DMS153 (cell line): ENCODE data around the gene SYNC.

Source experiments
- DNase-seq: peaks from one replicate; lab custom pipeline; 2025; lab: John Stamatoyannopoulos, UW

SYNC gene

DNA sequence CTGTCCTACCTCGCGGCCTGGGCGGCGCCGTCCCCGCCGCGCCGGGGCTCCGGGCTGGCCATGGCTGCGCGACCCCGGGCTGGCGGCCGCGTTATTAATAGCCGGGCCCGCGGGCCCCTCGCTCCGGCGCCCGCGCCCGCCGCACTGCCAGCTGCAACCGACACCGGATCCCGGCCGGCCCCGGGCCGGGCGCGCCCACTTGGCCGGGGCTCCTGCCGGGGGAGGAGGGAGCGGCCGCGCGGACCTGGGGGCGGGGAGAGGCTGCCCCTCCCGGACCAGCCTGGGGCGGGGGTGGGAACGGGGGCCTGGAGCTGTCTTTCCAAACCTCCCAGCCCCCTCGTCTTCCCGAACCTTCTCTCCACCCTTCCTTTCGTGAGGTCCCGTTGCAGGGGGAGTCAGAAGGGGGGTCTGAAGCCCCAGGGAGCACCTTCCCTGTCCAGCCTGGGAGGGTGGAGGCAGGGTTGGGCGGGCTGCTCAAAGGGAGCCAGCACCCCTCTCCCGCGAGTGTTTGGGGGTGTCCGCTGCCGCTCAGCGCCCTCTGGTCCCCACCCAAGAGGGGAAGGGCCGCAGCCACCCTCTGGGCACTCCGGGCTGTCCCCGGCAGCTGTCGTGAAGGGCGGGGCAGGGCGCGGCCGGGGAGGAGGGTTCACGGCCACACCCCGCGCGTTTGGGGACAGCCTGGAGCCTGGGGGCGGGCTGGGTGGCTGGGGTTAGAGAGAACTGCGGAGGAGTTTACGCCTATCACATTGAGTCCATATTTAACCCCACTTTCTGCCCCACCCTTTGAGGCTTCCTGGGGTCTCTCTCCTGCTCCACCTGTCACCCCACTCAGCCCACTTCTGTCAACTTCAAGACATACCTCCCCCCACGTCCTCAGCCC is at the start of gene SYNC:
SYNC (minus strand) TSS at position 172 of the 880 bp plus-strand sequence; CDS start at position 62, 110 bp downstream.
- DNase-seq: no peak

DNA sequence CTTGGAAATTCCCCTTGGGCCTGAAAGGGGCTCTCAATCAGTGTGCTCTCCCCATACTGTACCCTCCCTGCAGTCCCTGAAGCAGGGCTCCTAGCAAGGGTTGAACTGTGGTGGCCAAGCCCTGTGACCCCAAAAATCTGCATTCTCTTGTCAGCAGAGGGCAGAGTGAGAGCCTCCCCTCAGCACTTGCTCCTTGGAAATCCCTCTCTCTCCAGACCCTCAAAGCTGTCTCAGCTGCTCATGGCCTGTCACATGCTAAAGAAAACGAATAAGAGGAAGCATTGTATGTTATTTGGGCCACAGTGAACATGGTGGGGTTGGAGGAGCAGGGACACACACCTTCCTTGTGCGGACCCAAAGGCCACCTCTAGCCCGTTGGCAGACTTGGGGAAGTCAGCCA is 47.2 kb upstream of the SYNC start:
- DNase-seq: no peak

DNA sequence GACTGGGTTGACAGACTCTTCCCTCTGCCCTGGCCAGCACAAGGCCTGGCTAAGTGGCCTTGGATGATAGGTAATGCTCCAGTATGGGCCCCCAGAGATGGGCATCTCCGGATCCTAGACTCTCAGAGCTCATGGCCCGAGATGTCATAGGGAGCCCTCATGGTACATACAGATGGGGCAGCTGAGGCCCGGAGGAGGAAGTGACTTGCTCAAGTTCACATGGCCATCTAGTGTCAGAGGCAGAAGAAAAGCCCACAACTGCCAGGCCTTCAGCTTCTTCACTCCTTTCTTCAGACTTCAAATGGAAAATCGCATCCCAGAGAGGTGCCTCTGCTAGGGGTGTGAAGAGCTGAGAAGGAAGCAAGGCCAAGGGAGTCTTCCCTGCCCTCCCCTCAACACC is 46.8 kb upstream of the SYNC start:
- no peak for DNase-seq

DNA sequence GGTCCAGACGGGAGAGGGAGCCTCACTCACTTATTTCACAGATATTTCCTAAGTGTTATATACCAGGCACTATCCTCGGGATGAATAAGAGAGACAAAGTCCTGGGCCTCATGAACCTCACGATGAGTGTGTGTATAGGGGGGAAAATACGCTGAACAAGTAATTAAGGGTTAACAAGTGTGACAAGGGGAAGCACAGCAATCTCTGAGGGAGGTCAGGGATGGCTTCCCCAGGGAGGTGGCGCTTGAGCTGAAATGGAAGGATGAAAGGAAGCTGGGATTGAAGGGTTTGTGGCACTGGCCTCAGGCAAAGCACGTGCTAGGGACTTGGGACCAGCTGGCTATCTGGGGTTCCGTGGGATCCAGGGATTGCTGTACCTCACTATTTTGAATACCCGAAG is 46.4 kb upstream of the SYNC start:
- DNase-seq: no peak

DNA sequence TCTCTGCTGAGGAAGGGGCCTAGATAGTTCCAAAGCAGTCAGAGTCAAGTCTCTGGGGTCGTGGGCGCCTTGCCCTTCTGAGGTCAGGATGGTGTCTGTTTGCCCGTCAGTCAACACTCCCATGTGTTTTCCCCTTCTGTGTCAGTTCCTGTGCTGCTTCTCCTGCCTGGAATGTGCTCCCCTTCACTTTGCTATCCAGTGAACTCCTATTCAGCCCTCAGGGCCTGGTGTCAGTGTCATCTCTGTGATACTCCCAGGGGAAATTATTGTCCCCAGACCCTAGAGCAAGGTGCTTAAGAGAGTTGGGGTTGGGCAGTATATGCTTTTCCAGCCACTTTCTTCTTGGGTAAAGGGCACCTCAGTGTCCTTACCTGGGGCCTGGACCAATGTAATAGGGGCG is 45.8 kb upstream of the SYNC start:
- DNase-seq: no peak

- no peak for DNase-seq
Observed at GRCh38 chr1:32746130-32746529, 43.6 kb upstream of the SYNC start.

- DNase-seq: no peak
Observed at GRCh38 chr1:32744071-32744425, 41.5 kb upstream of the SYNC start.

- DNase-seq: no peak
Observed at GRCh38 chr1:32743380-32744070, 41.0 kb upstream of the SYNC start.

- DNase-seq: no peak
Observed at GRCh38 chr1:32742956-32743355, 40.4 kb upstream of the SYNC start.

GRCh38 chr1:32742199-32742947 is 39.8 kb upstream of the SYNC start:
- peak; percentile 19 for DNase-seq

DNA sequence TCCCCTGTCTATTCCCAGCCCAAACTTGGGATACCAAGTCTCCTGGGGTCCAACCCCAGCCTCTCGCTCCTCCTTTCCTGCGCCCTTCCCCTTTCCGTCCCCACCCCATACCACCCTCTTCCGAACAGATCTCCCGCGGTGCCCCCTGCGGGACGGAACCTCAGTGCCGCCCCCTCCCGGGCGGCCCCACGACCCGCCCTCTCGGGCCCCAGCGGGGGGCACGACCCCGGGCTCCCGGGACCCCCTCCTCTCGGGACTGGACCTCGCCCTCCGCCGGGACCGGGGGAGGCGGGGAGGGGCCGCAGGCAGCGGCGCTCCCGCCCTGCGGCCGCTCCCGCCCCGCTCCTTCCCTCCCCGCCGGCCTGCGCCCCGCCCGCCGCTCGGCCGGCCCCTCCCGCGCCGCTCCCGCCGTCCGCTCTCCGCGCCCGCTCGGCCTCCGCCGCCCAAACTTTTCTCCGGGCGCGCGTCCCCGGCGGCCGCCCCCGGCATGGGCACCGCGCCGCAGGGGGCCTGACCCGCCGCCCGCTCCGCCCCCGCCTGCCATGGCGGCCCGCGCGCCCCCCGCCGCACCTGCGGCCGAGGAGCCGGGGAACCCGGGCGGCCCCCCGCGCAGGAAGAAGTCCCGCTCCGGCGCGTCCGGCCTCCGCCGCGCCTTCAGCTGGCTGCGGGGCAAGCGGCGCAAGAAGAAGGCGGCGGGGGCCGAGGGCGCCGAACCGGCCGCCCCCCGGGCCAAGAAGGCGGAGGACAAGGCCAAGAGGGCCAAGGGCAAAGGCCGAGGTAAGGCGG is 39.0 kb upstream of the SYNC start:
- DNase-seq: no peak

GRCh38 chr1:32741059-32741412 is 38.5 kb upstream of the SYNC start:
- no peak for DNase-seq

DNA sequence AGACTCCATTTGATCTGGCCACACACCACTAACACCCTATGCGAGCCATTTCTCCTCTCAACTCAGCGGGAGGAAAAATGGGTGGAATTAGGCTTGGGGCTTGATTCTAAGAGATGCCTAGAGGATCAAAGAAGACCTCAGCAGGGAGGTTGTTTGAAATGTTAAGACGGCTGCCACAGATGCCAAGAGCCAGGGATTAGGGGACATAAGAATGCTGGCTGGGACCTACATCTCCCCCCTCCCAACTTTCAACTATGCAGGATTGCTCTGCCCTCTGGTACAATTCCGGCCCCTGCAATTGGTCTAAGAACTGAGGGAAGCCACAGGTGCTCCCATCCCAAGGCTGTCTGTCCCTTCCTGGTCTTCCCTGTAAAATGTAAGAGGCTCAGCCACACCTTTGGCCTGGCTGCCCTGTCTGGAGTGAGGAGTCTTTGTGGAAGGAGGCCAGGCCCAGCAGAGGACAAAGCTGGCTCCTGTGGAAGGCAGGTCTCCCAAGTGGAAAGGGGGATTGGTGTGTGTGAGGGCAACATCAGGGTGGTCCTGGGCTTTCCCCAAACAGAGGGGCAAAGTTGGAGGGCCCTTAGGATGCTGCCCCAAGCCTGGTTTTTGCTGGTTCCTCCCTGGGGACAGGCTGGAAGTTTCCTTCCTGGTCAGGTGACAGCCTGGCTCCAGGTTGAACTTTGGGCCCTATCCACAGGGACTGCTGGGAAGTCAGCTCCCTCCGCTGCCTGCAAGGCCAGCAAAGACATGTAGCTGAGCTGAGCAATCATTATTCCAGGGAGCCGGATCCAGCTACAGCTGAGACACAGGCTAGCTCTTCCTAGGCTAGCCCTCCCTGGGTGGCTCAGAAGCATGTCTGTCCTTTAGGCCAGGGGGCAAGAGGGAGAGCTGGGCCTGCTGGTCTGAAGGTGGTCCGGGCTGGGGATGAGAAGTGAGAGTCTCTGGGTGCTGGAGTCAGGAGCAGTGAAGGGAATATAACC is 34.5 kb upstream of the SYNC start:
- no peak for DNase-seq

DNA sequence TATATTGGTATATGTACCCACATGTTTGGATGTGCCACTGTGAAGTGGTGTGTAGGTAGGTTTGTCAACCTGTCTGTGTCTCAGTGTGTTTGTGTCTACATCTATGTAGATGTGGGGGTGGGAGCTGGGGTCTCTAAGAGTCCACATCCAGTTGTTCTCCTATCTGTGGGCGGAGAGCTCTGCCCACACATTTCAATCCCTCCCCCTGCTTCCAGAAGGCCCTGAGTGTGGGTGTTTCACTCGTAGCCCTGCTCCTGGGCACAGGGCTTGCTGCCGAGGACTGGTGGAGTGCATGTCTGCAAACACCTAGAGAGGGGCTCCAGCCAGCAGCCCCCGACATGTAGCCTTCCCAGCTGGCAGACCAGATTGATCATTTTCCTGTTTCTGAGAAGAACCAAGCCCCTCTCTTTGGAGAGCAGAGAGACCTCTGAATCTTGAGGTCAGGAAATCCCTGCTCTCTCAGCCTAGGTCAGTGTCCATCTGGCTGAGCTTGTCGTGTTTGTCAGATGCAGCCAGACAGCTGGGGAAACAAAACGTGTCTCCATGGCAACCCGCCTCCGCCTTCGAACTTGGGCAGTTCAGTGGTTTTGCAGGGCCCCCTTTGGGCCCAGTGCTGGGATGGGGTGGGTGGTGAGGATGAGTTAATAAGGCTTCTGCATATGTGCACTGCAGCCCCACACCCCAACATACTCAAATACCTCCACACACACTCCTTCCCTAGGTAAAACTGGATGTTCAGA is 31.2 kb upstream of the SYNC start:
- DNase-seq: no peak

GRCh38 chr1:32729254-32730046 is 26.9 kb upstream of the SYNC start:
- DNase-seq: no peak

GRCh38 chr1:32728413-32729077 is 26.0 kb upstream of the SYNC start:
- DNase-seq: no peak

- DNase-seq: no peak
Observed at GRCh38 chr1:32727876-32728275, 25.3 kb upstream of the SYNC start.

- DNase-seq: no peak
Observed at GRCh38 chr1:32725615-32725982, 23.0 kb upstream of the SYNC start.
